ENCODE data around the gene PJVK.

DNA sequence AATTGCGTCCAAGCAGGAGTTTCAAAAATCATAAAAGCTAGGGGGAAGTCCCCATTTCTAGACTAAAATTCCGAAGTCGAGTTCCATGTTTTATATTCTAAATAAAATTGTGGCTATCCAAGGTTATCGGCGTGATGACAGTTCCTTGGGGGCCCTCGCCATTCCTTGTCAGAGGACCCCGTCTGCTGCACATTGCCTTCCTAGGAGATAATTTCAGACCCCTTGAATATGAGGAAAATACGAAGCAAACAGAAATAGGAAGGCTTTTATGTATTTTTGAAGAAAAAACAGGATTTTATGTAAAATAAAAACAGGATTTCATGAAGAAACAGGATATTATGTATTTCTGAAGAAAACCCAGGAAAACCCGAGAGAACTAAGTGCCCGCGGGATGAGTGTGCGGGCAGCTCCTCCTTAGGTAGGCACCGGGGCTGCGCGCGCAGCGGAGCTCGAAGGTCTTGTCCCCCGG is 28.6 kb downstream of the PJVK start:
- TF ChIP-seq, protein P1, sequence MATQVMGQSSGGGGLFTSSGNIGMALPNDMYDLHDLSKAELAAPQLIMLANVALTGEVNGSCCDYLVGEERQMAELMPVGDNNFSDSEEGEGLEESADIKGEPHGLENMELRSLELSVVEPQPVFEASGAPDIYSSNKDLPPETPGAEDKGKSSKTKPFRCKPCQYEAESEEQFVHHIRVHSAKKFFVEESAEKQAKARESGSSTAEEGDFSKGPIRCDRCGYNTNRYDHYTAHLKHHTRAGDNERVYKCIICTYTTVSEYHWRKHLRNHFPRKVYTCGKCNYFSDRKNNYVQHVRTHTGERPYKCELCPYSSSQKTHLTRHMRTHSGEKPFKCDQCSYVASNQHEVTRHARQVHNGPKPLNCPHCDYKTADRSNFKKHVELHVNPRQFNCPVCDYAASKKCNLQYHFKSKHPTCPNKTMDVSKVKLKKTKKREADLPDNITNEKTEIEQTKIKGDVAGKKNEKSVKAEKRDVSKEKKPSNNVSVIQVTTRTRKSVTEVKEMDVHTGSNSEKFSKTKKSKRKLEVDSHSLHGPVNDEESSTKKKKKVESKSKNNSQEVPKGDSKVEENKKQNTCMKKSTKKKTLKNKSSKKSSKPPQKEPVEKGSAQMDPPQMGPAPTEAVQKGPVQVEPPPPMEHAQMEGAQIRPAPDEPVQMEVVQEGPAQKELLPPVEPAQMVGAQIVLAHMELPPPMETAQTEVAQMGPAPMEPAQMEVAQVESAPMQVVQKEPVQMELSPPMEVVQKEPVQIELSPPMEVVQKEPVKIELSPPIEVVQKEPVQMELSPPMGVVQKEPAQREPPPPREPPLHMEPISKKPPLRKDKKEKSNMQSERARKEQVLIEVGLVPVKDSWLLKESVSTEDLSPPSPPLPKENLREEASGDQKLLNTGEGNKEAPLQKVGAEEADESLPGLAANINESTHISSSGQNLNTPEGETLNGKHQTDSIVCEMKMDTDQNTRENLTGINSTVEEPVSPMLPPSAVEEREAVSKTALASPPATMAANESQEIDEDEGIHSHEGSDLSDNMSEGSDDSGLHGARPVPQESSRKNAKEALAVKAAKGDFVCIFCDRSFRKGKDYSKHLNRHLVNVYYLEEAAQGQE (IDR thresholded peaks at IDR 0.05; ENCODE audit: low read depth), result no peak
- TF ChIP-seq EZH2 (IDR thresholded peaks at IDR 0.05), result no peak
- no peak for TF ChIP-seq RAD21 (IDR thresholded peaks at IDR 0.05; ENCODE audit: low read depth)
- TF ChIP-seq MAX (IDR thresholded peaks at IDR 0.05), result no peak
- TF ChIP-seq ZBTB33 (IDR thresholded peaks at IDR 0.05; ENCODE audit: extremely low read depth, insufficient replicate concordance, low read length), result no peak
- no peak for TF ChIP-seq POLR2AphosphoS5 (IDR thresholded peaks at IDR 0.05; ENCODE audit: low read depth, low read length)
